GM23248 (cell line): Measurements from ENCODE around the gene MME.

Source experiments
- EZH2 ChIP-seq: fragments of 200-600 bp; sonication (generic); IDR thresholded peaks from 2 replicates; pipeline ENCODE4 v1.6.1; 2018; ENCODE audit warnings: antibody characterized with exemption, mild to moderate bottlenecking; ENCODE audit not compliant: insufficient read depth, poor library complexity, severe bottlenecking
- EZH2phosphoT487 ChIP-seq: fragments of 200-600 bp; sonication (generic); IDR thresholded peaks from 2 replicates; pipeline ENCODE4 v1.6.1; 2018; ENCODE audit warnings: antibody characterized with exemption, moderate library complexity, mild to moderate bottlenecking, low read depth; ENCODE audit not compliant: insufficient read depth

DNA sequence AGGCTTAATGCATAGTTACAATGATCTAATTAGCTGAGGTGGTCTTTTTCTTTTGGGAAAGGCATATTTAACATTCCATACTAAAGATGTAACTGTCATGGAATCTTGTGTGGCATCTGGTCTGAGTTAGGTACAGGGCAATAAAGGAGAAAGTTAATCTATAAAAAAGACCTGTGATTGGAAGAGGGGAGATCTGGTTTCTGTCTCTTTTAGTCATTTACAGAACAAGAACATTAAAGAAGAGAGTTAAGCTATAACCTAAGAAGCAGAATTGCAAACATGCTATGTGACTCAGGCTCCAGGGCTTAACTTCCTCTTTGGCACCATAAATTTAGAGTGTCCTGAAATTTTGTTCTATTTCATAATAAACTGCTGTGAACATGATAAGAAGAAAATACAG, 47.2 kb upstream of the MME start:
- TF ChIP-seq EZH2phosphoT487 = no peak
- no peak for TF ChIP-seq EZH2
